Measurements from ENCODE around the gene TEX13B.

The TEX13B gene

GRCh38 chrX:107935664-107936433 is 46.3 kb downstream of the TEX13B start:
- no peak for DNase-seq

GRCh38 chrX:107935200-107935599 is 47.0 kb downstream of the TEX13B start:
- DNase-seq = no peak

GRCh38 chrX:107934262-107934661 is 47.9 kb downstream of the TEX13B start:
- DNase-seq = no peak
